Measurements from ENCODE around the gene IPCEF1.
A peak's percentile ranks its signal among the peaks of the same experiment; 100 is the strongest.
"Not testable (repeated sequence)": the region's sequence is repeated elsewhere in the genome, so short reads cannot be mapped to it uniquely, and the experiment has no call there.

The IPCEF1 gene

DNA sequence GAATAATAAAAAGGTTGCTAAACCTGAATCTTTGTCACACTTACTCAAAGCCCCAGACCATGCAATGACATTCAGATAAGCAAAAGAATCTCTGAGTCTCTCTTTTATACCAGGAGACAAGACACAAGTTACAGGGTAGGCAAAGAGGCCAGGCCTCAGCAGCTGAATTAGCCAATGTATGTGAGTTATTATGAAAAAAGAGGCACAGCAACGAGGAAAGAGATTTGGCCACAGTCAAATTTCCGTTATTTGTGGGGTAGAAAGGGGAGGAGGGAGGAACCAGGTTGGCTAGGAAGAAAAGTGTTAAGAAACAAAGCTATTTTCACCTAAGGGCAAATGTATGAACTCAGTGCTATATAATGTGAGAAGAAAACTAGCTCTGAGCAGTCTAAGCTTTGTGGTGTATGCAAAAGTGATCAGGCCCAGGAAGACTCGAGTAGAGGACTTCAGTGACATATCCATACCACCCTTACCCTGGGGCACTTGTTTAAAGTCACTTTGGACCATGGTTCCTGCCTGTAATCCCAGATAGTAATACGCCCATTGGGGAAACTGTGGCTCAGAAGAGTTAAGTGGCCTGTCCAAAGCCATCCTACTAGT lies 19.1 kb downstream of the IPCEF1 start:
- DNase-seq (ENCODE audit: low read depth in 2 of 2) = no peak

DNA sequence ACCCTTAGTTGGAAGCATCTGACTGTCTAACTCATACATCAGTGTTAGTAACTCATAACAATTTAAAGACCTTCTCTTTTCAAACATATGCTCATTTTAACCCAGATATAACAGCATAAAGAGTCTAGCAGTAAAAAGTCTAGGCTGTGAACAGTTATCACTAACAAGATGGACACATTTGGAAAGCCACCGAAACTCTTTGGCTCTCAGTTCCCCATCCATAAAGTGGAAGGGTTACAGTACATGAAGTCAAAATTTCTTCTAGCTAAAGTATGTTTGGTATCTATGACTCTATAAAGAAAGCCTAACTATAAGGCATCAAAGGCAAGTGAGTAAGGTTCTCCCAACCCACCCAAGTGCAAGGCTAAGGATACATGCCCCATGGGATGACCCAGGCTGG lies 22.5 kb downstream of the IPCEF1 start:
- DNase-seq (ENCODE audit: low read depth in 2 of 2) = not testable (repeated sequence)

DNA sequence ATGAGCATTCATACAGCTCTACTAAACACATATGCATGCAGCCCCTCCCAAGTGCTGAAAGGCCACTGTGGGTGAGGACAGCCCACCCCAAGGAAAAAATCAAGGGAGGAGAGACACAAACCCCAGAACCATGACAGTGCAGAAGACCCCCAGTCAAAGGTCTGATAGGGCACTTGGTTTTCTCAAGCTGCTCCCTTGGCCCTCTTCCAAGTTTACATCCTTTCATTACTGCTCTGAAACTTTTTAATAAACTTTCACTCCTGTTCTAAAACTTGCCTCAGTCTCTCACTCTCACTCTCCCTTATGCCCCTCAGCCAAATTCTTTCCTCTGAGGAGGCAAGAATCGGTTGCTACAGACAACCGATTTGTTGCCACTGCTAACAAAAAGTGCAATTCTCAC lies 24.9 kb downstream of the IPCEF1 start:
- no peak for DNase-seq (ENCODE audit: low read depth in 2 of 2)

GRCh38 chr6:154329350-154330170 lies 27.0 kb downstream of the IPCEF1 start:
- DNase-seq (ENCODE audit: low read depth in 2 of 2) = no peak

DNA sequence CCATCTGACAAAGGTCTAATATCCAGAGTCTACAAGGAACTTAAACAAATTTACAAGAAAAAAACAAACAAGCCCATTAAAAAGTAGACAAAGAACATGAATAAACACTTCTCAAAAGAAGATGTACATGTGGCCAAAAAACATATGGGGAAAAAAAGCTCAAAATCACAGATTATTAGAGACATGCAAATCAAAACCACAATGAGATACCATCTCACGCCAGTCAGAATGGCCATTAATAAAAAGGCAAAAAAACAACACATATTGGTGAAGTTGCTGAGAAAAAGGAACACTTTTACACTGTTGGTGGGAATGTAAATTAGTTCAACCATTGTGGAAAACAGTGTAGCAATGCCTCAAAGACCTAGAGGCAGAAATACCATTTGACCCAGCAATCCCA lies 29.3 kb downstream of the IPCEF1 start:
- DNase-seq (ENCODE audit: low read depth in 2 of 2) = not testable (repeated sequence)

DNA sequence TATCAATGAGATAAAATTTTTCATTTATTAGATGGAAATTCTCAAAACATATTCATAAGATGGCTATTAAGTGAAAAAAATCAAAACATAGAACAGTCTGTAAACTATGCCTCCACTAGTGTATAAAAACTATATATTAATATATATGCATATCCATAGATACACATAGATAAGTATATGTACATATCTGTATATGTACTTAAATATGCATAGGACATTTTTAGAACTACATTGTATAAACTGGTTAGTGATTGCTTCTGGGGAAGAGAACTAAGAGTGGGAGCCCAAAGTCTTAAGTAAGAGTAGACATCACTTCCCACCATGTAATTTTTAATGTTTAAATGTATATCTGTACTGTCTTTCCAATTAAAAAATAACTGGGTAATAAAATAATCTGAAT lies 31.5 kb downstream of the IPCEF1 start:
- no peak for DNase-seq (ENCODE audit: low read depth in 2 of 2)

GRCh38 chr6:154320181-154320580 lies 36.4 kb downstream of the IPCEF1 start:
- no peak for DNase-seq (ENCODE audit: low read depth in 2 of 2)

- DNase-seq (ENCODE audit: low read depth in 2 of 2) = no peak
Measured at GRCh38 chr6:154319231-154319858, 37.3 kb downstream of the IPCEF1 start.

DNA sequence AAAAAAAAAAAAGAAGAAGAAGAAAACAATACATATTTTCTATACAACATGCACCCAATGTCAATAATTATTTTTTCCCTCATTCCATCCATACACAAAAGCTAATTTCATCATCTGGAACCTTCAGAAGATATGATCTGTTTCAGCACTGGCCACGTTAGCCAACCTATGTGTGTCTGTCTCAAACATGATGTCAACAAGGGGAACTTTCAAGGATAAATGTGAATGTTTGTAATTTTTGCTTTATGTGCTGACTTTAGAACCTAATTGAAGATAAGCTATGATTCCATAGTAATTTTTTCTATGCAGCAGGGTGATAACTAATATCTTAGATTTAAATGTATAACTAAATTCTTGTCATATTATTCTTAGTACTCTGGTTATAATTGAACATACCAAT lies 37.9 kb downstream of the IPCEF1 start:
- DNase-seq (ENCODE audit: low read depth in 2 of 2) = no peak

GRCh38 chr6:154316131-154316530 lies 40.5 kb downstream of the IPCEF1 start:
- no peak for DNase-seq (ENCODE audit: low read depth in 2 of 2)

DNA sequence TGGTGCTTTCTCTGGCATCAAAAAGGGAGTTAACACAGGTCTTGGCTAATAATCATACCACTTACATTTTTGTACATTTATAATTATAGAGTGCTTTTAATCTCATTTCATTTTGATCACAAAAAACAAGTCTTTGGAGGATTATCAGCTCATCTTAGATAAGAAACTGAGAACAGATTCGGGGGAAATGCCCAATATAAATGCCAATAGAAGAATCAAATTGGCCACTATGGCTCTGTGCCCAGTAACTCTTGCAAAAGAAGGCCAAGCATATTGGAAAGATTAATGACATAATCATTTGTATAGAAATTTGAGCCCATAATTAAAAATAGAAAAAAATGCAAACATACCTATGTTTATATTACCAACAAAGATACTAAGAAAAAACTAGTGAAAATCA lies 42.5 kb downstream of the IPCEF1 start:
- no peak for DNase-seq (ENCODE audit: low read depth in 2 of 2)

DNA sequence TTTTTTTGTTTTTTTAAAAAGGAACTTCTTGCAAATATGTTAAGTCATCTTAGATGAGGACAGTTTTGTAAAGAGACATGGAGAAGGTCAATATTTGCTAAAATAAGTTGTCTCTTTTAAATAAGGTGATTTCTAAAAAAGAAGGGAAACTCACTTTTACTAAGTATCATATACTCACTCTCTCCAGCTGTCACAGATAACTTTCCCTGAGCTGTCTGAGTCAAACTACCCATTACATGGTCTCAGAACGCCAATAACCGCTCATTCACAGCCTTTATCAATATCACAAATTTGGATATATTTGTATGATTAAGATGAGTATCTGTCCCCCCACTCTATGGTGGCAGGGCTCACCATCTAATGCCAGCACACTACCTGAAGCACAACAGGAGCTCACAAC lies 47.6 kb downstream of the IPCEF1 start:
- DNase-seq (ENCODE audit: low read depth in 2 of 2) = no peak

DNA sequence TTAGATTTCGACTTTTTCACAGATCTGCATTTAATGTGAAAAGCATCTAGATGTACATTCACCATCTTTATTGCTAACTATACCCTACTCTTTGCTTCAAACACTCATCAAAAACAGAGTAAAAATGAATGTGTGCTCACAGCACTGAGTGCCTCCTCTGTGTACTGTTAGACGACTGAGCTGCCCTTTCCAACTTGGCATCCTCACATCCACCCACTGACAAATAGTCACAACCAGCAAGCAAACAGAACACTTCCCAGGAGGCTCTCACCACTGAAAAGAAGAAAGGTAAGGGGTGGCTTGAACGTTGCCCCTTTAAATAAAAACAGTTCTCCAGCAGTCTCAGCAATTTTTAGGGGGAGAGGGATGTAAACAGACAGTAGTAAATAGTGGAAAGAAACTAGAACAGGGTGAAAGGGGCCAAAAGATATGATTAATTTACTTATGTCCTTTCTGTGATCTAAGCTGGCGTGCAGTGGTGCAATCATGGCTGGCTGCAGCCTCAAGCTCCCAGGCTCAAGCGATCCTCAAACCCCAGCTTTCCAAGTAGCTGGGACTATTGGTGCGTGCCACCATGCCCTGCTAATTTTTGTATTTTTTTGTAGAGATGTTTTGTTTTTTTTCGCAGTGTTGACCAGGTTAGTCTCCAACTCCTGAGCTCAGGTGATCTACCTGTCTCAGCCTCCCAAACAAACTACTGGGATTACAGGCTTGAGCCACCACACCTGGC lies 48.7 kb downstream of the IPCEF1 start:
- no peak for DNase-seq (ENCODE audit: low read depth in 2 of 2)

GRCh38 chr6:154307147-154307546 lies 49.5 kb downstream of the IPCEF1 start:
- not testable (repeated sequence) for DNase-seq (ENCODE audit: low read depth in 2 of 2)

DNA sequence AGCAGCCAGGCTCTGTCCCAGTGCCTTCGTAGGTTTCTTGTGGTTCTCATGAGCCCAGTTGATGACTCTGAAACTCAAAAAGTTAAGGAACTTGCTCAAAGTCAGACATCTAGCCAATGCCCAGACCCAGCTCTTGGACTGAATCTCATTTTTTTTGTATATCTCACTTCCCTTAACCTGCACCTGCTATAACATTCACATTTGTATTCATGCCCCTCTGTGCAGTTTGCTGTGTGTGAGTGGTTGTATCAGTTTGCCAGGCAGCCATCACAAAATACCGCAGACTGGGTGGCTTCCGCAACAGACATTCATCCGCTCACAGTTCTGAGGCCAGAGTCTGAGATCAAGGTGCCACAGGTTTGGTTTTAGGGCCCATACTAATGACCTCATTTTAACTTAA lies 49.9 kb downstream of the IPCEF1 start:
- DNase-seq (ENCODE audit: low read depth in 2 of 2) = no peak

DNA sequence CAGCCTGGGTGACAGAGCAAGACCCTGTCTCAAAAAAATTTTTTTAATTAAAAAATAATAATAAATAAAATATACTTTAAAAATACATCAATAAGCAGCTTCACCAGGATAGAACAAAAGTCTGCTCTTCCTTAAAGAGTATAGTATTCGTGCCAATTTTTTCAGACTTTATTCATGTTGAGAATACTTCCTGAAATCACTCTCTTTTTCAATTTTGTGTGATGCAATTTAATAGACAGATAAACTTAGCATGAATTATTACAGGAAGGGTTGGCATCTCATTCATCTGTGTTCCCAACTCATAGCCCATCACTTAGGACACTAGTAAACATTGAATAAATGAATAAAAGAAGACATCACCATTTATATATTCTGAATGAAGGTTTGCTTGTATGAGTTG lies 52.4 kb downstream of the IPCEF1 start:
- DNase-seq (ENCODE audit: low read depth in 2 of 2) = no peak

GRCh38 chr6:154303642-154304041 lies 53.0 kb downstream of the IPCEF1 start:
- not testable (repeated sequence) for DNase-seq (ENCODE audit: low read depth in 2 of 2)

DNA sequence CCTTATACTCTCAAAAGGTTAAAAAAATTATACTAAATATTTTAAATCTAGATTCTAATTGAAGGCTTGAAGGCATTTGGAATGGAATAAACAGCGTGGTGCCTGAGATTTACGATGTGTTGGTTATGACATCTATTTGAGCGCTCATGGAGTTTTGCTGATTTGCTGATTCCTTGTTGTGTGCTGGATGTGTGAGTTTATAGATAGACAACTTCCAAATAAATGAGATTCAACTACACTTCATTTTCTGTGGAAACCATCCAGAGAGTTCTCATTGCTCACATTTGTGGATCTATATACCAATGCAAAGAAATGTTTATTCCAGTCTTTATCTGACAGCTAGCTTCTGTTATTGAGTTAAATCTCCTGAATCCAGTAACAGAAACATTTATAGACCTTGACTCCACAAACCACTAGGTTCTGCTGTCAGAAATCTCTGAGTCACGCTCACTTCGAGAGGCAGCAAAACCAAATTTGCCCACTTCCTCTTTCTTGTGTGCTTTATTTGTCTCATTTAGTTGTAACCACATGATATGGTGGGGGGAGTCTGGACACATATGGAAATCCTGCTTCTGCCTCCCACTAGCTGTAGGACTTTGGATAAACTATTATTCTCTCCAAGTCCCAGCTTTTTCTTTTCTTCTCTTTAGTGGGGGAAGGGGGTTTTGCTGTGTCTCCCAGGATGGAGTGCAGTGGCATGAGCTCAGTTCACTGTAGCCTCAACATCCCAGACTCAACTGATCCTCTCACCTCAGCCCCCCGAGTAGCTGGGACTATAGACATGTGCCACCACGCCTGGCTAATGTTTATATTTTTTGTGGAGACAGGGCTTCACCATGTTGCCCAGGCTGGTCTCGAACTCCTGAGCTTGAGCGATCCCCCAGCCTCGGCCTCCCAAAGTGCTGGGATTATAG lies 54.5 kb downstream of the IPCEF1 start:
- DNase-seq (ENCODE audit: low read depth in 2 of 2) = peak in 1 of 2 experiments; percentile 2

DNA sequence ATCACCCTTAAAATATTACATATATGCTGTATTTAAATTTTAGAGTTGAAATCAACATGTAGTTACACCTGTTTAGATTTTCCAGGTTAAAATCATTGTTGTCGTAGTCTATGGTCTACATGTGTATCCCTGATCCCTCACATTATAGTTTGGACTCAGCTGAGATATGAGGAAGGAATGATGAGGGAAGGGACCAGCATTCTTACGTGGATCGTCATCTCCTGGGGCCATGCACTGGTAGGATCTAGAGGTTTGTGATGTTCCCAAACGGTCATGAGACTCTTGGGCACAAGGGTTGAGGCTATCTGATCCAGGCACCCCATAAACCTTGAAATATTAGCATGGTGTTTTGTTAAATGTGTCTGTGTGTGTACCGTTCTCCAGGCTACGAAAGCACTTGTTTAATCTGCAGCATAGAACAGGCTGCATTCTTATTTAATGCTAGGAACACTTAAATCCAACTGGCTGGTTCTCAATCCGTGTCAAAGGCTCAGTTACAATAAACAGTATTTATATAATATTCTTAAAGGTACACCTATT lies 55.4 kb downstream of the IPCEF1 start:
- no peak for DNase-seq (ENCODE audit: low read depth in 2 of 2)

- no peak for DNase-seq (ENCODE audit: low read depth in 2 of 2)
Measured at GRCh38 chr6:154298297-154298696, 58.3 kb downstream of the IPCEF1 start.

- no peak for DNase-seq (ENCODE audit: low read depth in 2 of 2)
Measured at GRCh38 chr6:154297721-154298120, 58.9 kb downstream of the IPCEF1 start.

All from stimulated activated CD4-positive, alpha-beta T cell treated with anti-CD3 and anti-CD28 coated beads, Interleukin-12 subunit alpha, Interleukin-12 subunit beta, amount 100 ng/mL, for 24 hours (primary cell).